ENCODE data around the gene LYL1. TPM values are rescaled to one million over a fixed set of nuclear protein-coding genes. Genes with fewer than 3 reads are reported as not detected.

Gene LYL1
- total and polyA plus RNA-seq, 9 of the 15 experiments (the other 6 are each of a cell fraction or from before 2014, with no cell fraction given) = 1.3 to 266 (median 34.0) TPM

DNA sequence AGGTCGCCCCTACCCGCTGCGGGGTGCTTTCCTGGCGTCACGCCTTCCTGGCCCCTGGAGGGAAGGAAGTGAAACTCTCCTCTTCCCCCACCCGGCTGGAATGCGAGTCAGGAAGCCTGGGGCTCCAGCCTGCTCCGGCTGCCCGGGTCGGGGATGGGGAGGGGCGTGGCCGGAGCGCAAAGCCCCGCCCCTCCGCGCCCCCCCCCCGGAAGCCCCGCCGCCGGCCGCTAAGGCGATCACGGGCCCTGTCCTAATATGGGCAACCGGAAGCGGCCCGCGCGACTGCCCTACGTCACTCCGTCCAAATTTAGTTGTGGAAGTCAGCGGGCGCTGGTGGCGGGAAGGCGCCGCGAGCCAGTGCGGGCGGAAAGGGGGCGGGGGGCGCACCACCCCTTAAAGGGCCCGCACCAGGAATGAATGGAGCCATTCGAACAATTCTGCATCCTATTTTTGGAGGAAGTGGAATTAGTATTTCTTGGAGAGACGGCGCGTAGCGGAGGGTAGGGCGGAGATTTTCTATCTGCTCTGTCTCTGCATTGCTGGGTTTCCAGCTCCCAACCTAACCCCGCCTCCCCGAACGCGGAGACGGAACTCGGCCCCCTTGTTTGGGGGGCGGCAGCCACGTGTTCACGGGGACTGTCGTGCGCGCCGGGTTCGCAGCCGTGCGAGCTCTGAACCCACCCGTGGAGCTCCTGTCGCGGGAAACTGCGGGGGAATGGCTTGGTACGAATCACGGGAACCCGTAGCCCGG lies 49.1 kb upstream of the LYL1 start (continued):
- TF ChIP-seq, protein P1, sequence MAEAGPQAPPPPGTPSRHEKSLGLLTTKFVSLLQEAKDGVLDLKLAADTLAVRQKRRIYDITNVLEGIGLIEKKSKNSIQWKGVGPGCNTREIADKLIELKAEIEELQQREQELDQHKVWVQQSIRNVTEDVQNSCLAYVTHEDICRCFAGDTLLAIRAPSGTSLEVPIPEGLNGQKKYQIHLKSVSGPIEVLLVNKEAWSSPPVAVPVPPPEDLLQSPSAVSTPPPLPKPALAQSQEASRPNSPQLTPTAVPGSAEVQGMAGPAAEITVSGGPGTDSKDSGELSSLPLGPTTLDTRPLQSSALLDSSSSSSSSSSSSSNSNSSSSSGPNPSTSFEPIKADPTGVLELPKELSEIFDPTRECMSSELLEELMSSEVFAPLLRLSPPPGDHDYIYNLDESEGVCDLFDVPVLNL (CRISPR knock-in tag; IDR thresholded peaks at IDR 0.05; ENCODE audit: low read depth) = peak; percentile 83
- TF ChIP-seq ZBTB2 (IDR thresholded peaks at IDR 0.05) = 0 out of 2 replicates have a peak, but pooled peaks have one; percentile 21
- no peak for TF ChIP-seq TCF15 (CRISPR knock-in tag; IDR thresholded peaks at IDR 0.05)
- TF ChIP-seq CBX8 (IDR thresholded peaks at IDR 0.05; ENCODE audit: borderline replicate concordance, extremely low read depth, low read depth, low read length, poor library complexity, severe bottlenecking) = no peak
- no peak for TF ChIP-seq BRF1 (IDR thresholded peaks at IDR 0.05; ENCODE audit: borderline replicate concordance, extremely low read depth, insufficient read length)
- TF ChIP-seq RHOXF2B (CRISPR knock-in tag; conservative IDR thresholded peaks at IDR 0.05) = no peak
- TF ChIP-seq ZBTB40 (IDR thresholded peaks at IDR 0.05) = no peak; the same call in 1 of the 2 replicates
- TF ChIP-seq ZBTB40 (CRISPR knock-in tag; IDR thresholded peaks at IDR 0.05) = no peak
- TF ChIP-seq TRIM25 (IDR thresholded peaks at IDR 0.05; ENCODE audit: borderline replicate concordance) = no peak
- TF ChIP-seq U2AF2 (optimal IDR thresholded peaks at IDR 0.05; ENCODE audit: low read depth, low read length) = no peak
- TF ChIP-seq CCAR2 (IDR thresholded peaks at IDR 0.05; ENCODE audit: low read depth, low read length) = no peak
- TF ChIP-seq MEF2D (tag; conservative IDR thresholded peaks at IDR 0.05; ENCODE audit: low read depth) = no peak

Data from K562 (cell line).